Fibroblast of skin of left biceps (primary cell): ENCODE measurements around the gene METTL3.

ENCODE experiments used
- DNase-seq, 2 experiments: peaks; one replicate each; pipeline ENCODE4 v3.0.0-alpha.2; 2013; ENCODE audit warnings: low read depth in 2 of 2

The METTL3 gene

GRCh38 chr14:21526672-21527317, 15.7 kb upstream of the METTL3 start:
- DNase-seq: no peak

GRCh38 chr14:21525962-21526671, 15.0 kb upstream of the METTL3 start, which contains the start of gene SALL2:
SALL2 (minus strand) TSS chr14:21526346; CDS start chr14:21526127, 219 bp downstream.
- peak; percentile 23 to 37 for DNase-seq

GRCh38 chr14:21525571-21525961, 14.4 kb upstream of the METTL3 start:
- no peak for DNase-seq

- no peak for DNase-seq
These were observed 13.7 kb upstream of the METTL3 start for GRCh38 chr14:21524575-21525490.

- no peak for DNase-seq
These were observed 12.1 kb upstream of the METTL3 start for GRCh38 chr14:21523203-21523602.

- DNase-seq: peak in 1 of 2 experiments; percentile 37
These were observed 10.4 kb upstream of the METTL3 start for GRCh38 chr14:21521501-21521900.

GRCh38 chr14:21520767-21521166, 9.6 kb upstream of the METTL3 start:
- DNase-seq: no peak

GRCh38 chr14:21518725-21519124, 7.6 kb upstream of the METTL3 start:
- DNase-seq: no peak

GRCh38 chr14:21514341-21514740, 3.2 kb upstream of the METTL3 start:
- DNase-seq: no peak

- no peak for DNase-seq
These were observed 1.6 kb downstream of the METTL3 start for GRCh38 chr14:21509432-21510143.

- DNase-seq: no peak
These were observed 4.6 kb downstream of the METTL3 start for GRCh38 chr14:21506557-21506956.

GRCh38 chr14:21505012-21505553, 6.1 kb downstream of the METTL3 start:
- no peak for DNase-seq

- no peak for DNase-seq
These were observed 7.8 kb downstream of the METTL3 start for GRCh38 chr14:21503376-21503775.

GRCh38 chr14:21501568-21501967, 9.6 kb downstream of the METTL3 start:
- no peak for DNase-seq

- DNase-seq: no peak
These were observed 12.3 kb downstream of the METTL3 start for GRCh38 chr14:21498540-21499526.

- no peak for DNase-seq
These were observed 14.7 kb downstream of the METTL3 start for GRCh38 chr14:21496453-21496852.

GRCh38 chr14:21494902-21495762, 16.0 kb downstream of the METTL3 start:
- no peak for DNase-seq

GRCh38 chr14:21486640-21487087, 24.5 kb downstream of the METTL3 start:
- DNase-seq: peak; percentile 63 to 65
